AG04450 (cell line): ENCODE results near the gene FZD2. TPM values are rescaled to one million over a fixed set of nuclear protein-coding genes. Genes with fewer than 3 reads are reported as not detected.
A peak's percentile ranks its signal among the peaks of the same experiment; 100 is the strongest.

Source experiments
- CTCF ChIA-PET: fragments of 300-600, 350-600 bp; formaldehyde crosslinking; extraction: SDS; loops from one replicate; lab custom pipeline; 2022; ENCODE audit warnings: antibody characterized with exemption, inconsistent platforms; lab: Charles Lee
- POLR2A ChIA-PET: fragments of 350-600 bp; formaldehyde crosslinking; extraction: SDS; loops from one replicate; lab custom pipeline; 2021; ENCODE audit warnings: antibody characterized with exemption, inconsistent platforms; lab: Yijun Ruan, JAX
- DNase-seq: peaks from one replicate; pipeline ENCODE4 v3.0.0-alpha.2; 2011; ENCODE audit warnings: low read depth, low spot score
- H3K27ac ChIP-seq: one replicate; pipeline ENCODE4 v1.5.1; 2012; ENCODE audit warnings: low read depth, low read length, control low read depth
- H3K27me3 ChIP-seq: one replicate; pipeline ENCODE4 v1.6.0; 2012; ENCODE audit warnings: low read length; ENCODE audit not compliant: control insufficient read depth, insufficient read depth
- H3K4me3 ChIP-seq: 2 replicates; pipeline ENCODE4 v1.5.1; 2011; ENCODE audit warnings: mild to moderate bottlenecking, low read depth, low read length, control low read depth
- H3K9me3 ChIP-seq: 2 replicates; pipeline ENCODE4 v1.5.1; 2012; ENCODE audit warnings: low read length; ENCODE audit not compliant: control insufficient read depth, insufficient read depth
- CTCF ChIP-seq: IDR thresholded peaks from 2 replicates; pipeline ENCODE4 v1.5.1; 2011; ENCODE audit warnings: low read depth, low read length, control low read depth, inconsistent platforms
- polyA plus RNA-seq: library from polyadenylated mRNA; depleted of rRNA; stranded (reverse); fragments of >200 nt; gene quantifications from 2 replicates; pipeline ENCODE4 v1.2.3, GENCODE V29; 2011

The FZD2 gene
- polyA plus RNA-seq, 1 experiment: 49.4 TPM

- CTCF ChIA-PET: no interaction called here
- Histone ChIP-seq H3K9me3 (no peaks in the 10 kb centered on the region), H3K27me3 (no peaks in the 10 kb centered on the region), H3K27ac (no peak overlapping the region), H3K4me3 (no peak overlapping the region)
- DNase-seq: no peak
- POLR2A ChIA-PET: interaction anchor here (0.6 to 8.4 kb wide), 2 partner anchors 16 to 135 kb away, joined by 4 to 143 read pairs; partner anchors contain the start of gene FZD2
- no peak for TF ChIP-seq CTCF
Measured at GRCh38 chr17:44540246-44541084, 16.8 kb upstream of the FZD2 start.

GRCh38 chr17:44541884-44542581, 15.3 kb upstream of the FZD2 start:
- ChIA-PET POLR2A (interaction anchor here (0.7 to 8.4 kb wide), 2 partner anchors 14 to 46 kb away, joined by 3 to 143 read pairs; partner anchors contain the start of gene FZD2), CTCF (interaction anchor here (3.6 kb wide), 1 partner anchor 8 kb away, joined by 23 read pairs; no protein-coding TSS in a partner anchor)
- Histone ChIP-seq H3K27me3 (no peaks in the 10 kb centered on the region), H3K4me3 (no peak overlapping the region), H3K27ac (peak overlapping the region; percentile 99), H3K9me3 (no peaks in the 10 kb centered on the region)
- TF ChIP-seq CTCF: no peak
- DNase-seq: no peak

- Histone ChIP-seq H3K27me3 (no peaks in the 10 kb centered on the region), H3K4me3 (peak overlapping the region; percentile 39), H3K9me3 (no peaks in the 10 kb centered on the region), H3K27ac (peak overlapping the region; percentile 99)
- TF ChIP-seq CTCF: no peak
- POLR2A ChIA-PET: interaction anchor here (0.6 to 8.4 kb wide), 7 partner anchors 10 to 91 kb away, joined by 3 to 143 read pairs (median 4); partner anchors contain the start of genes FZD2 and GPATCH8
- peak; percentile 88 for DNase-seq
- CTCF ChIA-PET: interaction anchor here (0.6 to 3.6 kb wide), 3 partner anchors 10 to 12 kb away, joined by 3 to 23 read pairs (median 3); no protein-coding TSS in a partner anchor
Measured at GRCh38 chr17:44543213-44543904, 13.9 kb upstream of the FZD2 start.

GRCh38 chr17:44543905-44544523, 13.3 kb upstream of the FZD2 start:
- no peak overlapping the region; the same call in 1 of the 2 replicates for H3K4me3 ChIP-seq
- POLR2A ChIA-PET: interaction anchor here (0.6 to 8.4 kb wide), 5 partner anchors 7 to 43 kb away, joined by 3 to 143 read pairs (median 6); partner anchors contain the start of gene FZD2
- peak overlapping the region; percentile 99 for H3K27ac ChIP-seq
- no peak for TF ChIP-seq CTCF
- no peaks in the 10 kb centered on the region for H3K9me3 ChIP-seq
- H3K27me3 ChIP-seq: no peaks in the 10 kb centered on the region
- DNase-seq: no peak
- CTCF ChIA-PET: interaction anchor here (0.6 to 3.6 kb wide), 3 partner anchors 10 to 13 kb away, joined by 3 to 23 read pairs (median 3); no protein-coding TSS in a partner anchor
